WI38 (cell line): ENCODE data around the gene PSPC1.

ENCODE experiments used
- H3K4me3 ChIP-seq: 2 replicates; pipeline ENCODE4 v1.5.1; 2011; ENCODE audit warnings: low read depth, mild to moderate bottlenecking, control low read depth, low read length
- TF ChIP-seq, protein P1 (sequence below): IDR thresholded peaks from 2 replicates; pipeline ENCODE4 v1.5.1; 2012; ENCODE audit warnings: low read depth, mild to moderate bottlenecking, control low read depth, low read length

The PSPC1 gene

DNA sequence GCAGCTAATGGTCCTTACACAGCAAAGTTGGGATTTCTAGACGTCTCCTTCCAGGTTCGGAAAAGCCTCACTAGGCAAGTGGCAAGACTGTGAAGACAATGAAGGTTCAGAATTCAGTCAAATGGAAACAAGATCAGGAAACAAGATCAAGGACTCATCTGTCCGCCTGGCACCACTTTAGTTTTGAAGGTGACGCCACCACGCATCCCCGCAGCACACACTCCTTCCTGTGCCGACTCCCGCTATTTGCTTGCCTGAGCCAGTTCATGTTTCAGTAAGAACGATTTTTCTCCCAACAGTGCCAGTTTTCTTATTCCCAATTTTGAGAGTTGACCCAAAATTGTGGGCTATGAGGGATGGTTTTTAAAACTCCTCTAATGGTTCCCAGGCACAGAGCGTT lies 107.8 kb downstream of the PSPC1 start:
- TF ChIP-seq, protein P1, sequence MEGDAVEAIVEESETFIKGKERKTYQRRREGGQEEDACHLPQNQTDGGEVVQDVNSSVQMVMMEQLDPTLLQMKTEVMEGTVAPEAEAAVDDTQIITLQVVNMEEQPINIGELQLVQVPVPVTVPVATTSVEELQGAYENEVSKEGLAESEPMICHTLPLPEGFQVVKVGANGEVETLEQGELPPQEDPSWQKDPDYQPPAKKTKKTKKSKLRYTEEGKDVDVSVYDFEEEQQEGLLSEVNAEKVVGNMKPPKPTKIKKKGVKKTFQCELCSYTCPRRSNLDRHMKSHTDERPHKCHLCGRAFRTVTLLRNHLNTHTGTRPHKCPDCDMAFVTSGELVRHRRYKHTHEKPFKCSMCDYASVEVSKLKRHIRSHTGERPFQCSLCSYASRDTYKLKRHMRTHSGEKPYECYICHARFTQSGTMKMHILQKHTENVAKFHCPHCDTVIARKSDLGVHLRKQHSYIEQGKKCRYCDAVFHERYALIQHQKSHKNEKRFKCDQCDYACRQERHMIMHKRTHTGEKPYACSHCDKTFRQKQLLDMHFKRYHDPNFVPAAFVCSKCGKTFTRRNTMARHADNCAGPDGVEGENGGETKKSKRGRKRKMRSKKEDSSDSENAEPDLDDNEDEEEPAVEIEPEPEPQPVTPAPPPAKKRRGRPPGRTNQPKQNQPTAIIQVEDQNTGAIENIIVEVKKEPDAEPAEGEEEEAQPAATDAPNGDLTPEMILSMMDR = no peak
- no peak overlapping the region for H3K4me3 ChIP-seq

DNA sequence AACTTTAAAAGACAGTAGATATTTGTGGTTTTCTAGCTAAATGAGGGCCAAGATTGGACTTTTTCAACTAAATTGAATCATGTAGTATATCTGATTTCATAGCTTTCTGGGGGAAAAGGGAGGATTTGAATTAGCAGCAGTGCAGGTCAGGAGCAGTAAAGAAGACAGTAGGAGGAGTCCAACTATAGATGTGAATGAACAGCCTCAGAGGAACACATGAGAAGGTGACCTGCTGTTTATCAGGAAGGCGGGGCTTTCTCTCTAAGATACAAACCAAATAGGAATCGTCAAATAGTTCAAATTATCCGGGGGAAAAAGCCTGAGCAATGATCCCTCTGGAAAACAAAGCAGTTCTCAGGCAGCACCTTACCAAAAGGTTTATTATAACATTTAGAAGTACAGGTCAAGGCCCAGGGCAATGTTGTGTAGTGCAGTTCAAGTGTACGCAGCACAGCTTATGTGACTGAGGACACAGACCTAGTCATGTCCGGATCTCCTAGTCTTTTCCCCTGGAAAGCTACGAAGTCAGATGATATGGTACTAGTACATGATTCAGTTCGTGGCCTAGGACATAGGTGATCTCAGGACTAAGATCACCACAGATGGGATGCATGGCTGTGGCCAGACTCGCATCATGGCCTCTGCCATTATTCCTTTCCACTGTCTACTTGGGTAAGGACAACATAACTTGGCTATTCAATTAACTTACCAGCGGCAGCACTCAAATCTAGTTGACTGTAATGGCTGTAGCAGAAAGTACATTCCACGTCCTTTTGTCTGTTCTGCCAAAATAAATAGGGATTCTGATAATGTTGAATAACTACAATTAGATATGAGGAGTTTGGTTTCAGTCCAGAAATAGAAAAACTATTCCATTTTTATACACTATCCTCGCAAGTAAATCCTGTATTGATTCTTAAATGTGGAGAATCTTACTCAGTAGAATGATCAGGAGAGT lies 109.0 kb downstream of the PSPC1 start:
- TF ChIP-seq, protein P1 = no peak
- H3K4me3 ChIP-seq = no peak overlapping the region

DNA sequence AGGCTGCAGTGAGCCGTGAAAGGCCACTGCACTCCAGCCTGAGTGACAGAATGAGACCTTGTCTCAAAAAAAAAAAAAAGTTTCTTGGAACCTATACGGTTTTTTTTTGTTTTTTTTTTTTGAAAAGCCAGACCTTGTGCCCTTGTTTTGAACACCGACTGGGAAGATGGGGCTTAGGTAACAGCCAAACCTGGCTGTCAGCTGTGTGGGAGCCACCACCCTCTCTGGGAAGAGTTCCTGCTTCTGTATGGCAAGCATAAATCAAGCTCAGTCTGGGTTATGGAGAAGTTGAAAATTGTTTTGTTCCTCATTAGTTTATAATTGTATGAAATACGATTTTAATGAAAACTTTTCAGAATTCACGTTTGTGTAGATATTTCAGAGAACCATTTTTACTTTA lies 109.8 kb downstream of the PSPC1 start:
- TF ChIP-seq, protein P1 = no peak
- H3K4me3 ChIP-seq = no peak overlapping the region

DNA sequence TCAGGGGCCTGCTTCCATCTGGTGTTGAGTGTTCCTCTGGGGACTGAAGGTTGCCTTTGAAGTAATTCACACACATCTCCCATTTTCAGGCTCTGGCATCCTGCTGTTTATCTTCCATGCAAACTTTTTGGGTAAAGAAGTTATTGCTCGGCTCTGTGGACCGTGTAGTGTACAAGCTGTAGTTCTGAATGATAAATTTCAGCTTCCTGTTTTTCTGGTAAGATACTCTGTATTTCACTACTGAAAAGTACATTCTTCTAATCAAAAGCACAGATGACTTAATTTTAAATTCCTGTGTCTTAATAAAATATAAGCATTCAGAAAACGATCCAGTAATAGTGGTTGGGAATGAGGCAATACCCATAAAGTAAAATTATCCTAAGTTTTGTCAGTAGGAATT lies 112.6 kb downstream of the PSPC1 start:
- TF ChIP-seq, protein P1 = no peak
- H3K4me3 ChIP-seq = no peak overlapping the region

DNA sequence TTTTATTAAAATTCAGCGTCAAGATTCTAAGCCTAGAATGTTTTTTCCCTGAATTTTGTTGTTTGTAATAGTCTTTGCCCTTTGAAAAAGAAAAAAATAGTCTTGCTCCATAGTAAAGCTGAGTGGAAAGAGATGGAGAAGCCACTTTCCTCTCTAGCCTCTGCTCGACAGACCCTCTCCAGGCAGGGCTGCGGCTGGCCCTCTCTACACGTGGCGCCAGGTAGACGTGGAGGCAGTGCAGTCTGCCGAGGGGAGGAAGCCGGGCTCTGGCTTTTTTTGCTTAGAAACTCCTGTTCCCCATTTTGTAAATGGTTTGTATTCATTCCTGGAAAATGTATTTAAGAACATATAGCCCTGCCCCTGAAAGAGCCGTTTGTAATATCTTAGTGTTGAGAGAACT lies 114.0 kb downstream of the PSPC1 start:
- TF ChIP-seq, protein P1 = no peak
- no peak overlapping the region for H3K4me3 ChIP-seq

DNA sequence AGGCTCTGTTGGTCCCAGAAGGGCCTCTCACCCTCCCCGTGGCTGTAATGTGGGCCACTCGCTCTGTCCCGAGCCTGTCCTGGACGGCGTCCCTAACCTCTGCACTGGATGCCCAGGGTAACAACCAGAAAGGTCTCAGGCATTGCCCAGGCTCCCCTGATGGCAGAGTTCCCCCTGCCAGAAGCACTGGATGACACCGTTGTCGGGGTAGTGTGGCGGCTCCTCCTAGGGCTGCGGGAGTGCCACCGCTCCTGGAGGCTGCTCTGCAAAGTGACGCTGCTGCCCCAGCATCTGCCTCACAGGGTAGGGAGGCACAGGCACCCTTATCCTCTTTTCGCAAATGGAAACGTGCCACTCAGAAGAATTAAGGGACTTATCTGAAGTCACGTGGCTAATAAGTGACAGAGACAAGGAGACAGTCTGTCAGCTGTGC lies 117.3 kb downstream of the PSPC1 start:
- TF ChIP-seq, protein P1 = no peak
- no peak overlapping the region for H3K4me3 ChIP-seq

DNA sequence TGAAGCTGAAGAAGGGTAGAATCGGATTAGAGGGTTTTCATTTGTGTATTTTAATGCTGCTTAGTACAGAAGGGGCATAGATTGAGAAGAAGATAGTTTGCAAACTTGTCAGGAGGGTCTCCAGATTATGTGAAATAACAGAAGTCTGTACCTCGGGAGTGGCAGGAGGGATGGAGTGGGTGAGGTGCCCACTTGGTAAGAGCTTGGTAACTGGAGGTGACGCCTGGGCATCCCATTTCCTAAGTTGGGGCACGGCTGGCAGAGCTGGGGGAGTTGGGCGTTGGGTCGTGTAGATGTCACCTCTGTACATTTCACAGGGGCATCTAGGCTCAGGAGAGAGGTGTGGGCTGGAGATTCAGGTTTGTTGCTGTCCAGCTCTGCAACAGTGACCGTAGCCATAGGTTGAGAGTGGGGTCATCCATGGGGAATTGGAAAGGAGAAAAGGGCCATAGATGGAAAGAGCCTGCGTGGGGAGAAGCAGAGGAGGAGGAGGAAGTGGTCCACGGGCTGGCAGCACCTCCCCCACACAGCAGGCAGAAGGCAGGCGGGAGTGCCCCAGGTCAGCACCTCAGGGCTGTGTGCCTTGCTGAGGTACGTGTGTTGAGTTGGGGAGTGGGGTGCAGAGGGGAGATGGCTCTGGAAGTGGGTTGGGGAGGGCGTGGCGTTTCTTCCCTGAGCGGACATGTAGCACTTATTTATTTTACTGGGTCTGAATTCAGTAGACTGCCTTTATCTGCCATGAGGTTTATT lies 118.1 kb downstream of the PSPC1 start:
- TF ChIP-seq, protein P1 = no peak
- H3K4me3 ChIP-seq = no peak overlapping the region
